MM.1S (cell line): Measurements from ENCODE around the gene KANK4.

Source experiments
- EZH2 ChIP-seq: fragments of 300-600 bp; sonication (generic); optimal IDR thresholded peaks from 2 replicates; pipeline ENCODE3; 2017; ENCODE audit warnings: low read depth, mild to moderate bottlenecking, antibody characterized with exemption, low read length, mixed read lengths
- EZH2phosphoT487 ChIP-seq: fragments of 300-600 bp; sonication (generic); IDR thresholded peaks from 2 replicates; pipeline ENCODE4 v1.6.1; 2018; ENCODE audit warnings: antibody characterized with exemption, low read length
- TF ChIP-seq, protein P1 (sequence below): fragments of 300-600 bp; sonication (generic); IDR thresholded peaks from 2 replicates; pipeline ENCODE4 v1.5.1; 2016; ENCODE audit warnings: antibody characterized with exemption, low read length, mixed read lengths

DNA sequence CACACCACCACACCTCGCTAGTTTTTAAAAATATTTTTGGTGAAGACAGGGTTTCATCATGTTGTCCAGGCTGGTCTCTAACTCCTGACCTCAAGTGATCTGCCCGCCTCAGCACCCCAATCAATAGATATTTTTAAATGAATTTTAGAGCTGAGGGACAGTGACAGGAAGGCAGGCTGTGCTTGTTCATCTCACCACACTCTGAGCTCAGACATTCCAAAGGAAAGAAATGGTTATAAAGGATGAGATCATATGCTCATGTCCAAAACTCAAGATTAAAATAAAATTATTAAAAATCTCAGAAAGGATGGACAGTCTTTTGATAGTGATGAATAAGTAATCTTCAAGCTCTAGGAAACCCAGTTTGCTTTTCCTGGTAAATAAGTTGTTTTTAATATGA lies 83.7 kb downstream of the KANK4 start:
- TF ChIP-seq, protein P1, sequence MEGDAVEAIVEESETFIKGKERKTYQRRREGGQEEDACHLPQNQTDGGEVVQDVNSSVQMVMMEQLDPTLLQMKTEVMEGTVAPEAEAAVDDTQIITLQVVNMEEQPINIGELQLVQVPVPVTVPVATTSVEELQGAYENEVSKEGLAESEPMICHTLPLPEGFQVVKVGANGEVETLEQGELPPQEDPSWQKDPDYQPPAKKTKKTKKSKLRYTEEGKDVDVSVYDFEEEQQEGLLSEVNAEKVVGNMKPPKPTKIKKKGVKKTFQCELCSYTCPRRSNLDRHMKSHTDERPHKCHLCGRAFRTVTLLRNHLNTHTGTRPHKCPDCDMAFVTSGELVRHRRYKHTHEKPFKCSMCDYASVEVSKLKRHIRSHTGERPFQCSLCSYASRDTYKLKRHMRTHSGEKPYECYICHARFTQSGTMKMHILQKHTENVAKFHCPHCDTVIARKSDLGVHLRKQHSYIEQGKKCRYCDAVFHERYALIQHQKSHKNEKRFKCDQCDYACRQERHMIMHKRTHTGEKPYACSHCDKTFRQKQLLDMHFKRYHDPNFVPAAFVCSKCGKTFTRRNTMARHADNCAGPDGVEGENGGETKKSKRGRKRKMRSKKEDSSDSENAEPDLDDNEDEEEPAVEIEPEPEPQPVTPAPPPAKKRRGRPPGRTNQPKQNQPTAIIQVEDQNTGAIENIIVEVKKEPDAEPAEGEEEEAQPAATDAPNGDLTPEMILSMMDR, result no peak
- TF ChIP-seq EZH2 (no peak), EZH2phosphoT487 (no peak)
